Glutamatergic neuron (in vitro differentiated cells): ENCODE results near the gene WWTR1. TPM values are rescaled to one million over a fixed set of nuclear protein-coding genes. Genes with fewer than 3 reads are reported as not detected.

ENCODE experiments used
- DNase-seq: peaks from one replicate; pipeline ENCODE4 v3.0.0; 2022
- H3K27ac Mint-ChIP-seq: one replicate; pipeline ENCODE4 v1.8.0; 2020; ENCODE audit warnings: mild to moderate bottlenecking, mixed read lengths, inconsistent platforms; ENCODE audit not compliant: unreplicated experiment
- H3K27me3 Mint-ChIP-seq: one replicate; pipeline ENCODE4 v1.8.0; 2020; ENCODE audit warnings: mild to moderate bottlenecking, moderate library complexity, mixed read lengths, inconsistent platforms; ENCODE audit not compliant: unreplicated experiment
- H3K36me3 Mint-ChIP-seq: one replicate; pipeline ENCODE4 v1.8.0; 2020; ENCODE audit warnings: mild to moderate bottlenecking, mixed read lengths, inconsistent platforms; ENCODE audit not compliant: unreplicated experiment
- H3K4me1 Mint-ChIP-seq: one replicate; pipeline ENCODE4 v1.8.0; 2020; ENCODE audit warnings: mild to moderate bottlenecking, low read depth, mixed read lengths, inconsistent platforms; ENCODE audit not compliant: unreplicated experiment
- H3K4me3 Mint-ChIP-seq: one replicate; pipeline ENCODE4 v1.8.0; 2020; ENCODE audit warnings: mild to moderate bottlenecking, mixed read lengths, inconsistent platforms; ENCODE audit not compliant: unreplicated experiment
- H3K9me3 Mint-ChIP-seq: one replicate; pipeline ENCODE4 v1.8.0; 2020; ENCODE audit warnings: mild to moderate bottlenecking, moderate library complexity, mixed read lengths, inconsistent platforms; ENCODE audit not compliant: unreplicated experiment
- total RNA-seq: library from RNA; stranded (reverse); fragmentation: NEBNext Ultra II Directional; extraction: Animal tissue kit (Norgen Biotek cat#: 25700); gene quantifications from one replicate; pipeline ENCODE4 v1.2.1, GENCODE V29; 2021; ENCODE audit not compliant: unreplicated experiment
- TF ChIP-seq, protein P1 (sequence below): fragments of 200-600 bp; sonication (generic); IDR thresholded peaks from one replicate; pipeline ENCODE4 v1.5.0; 2021; ENCODE audit not compliant: partially characterized antibody, unreplicated experiment

WWTR1 gene
- total RNA-seq, 1 donor from 2014 or later: 2.3 TPM

DNA sequence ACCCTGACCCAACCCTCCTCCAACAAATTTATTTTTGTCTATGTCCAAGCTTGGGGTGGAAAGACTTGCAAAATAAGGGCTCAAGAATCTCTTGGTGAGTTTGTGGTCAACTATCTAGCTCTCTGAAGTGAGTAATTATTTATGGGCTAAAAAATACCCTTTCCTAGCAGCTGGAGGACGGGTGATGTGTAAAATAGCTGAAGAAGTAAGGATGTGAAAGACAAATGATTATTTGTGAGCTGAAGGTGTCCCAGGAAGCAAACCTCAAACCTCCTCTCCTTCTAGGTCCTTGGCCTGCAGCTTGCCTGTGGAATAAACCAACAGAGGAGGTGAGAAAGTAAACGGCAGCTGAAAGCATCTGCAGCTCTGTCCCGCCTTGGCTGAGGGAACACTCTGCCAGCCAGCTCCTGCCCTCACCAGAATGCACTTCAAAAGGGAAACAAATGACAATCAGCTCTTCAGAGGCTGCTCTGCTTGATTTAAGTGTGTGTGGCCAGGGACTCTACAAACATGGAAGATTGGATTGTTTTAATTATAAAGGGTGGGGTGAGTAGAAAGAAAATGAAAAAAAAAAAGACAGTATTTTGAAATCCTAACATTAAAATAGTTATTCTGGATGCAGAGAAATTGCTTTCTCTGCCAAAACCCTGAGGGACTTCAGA lies 123.0 kb downstream of the WWTR1 start:
- Mint-ChIP-seq H3K4me1 (peaks cover 25% of the 10 kb centered on the region), H3K27ac (peak overlapping the region; percentile 79), H3K4me3 (peak overlapping the region; percentile 32), H3K27me3 (peaks cover 4% of the 10 kb centered on the region), H3K36me3 (no peaks in the 10 kb centered on the region), H3K9me3 (no peaks in the 10 kb centered on the region)
- TF ChIP-seq, protein P1, sequence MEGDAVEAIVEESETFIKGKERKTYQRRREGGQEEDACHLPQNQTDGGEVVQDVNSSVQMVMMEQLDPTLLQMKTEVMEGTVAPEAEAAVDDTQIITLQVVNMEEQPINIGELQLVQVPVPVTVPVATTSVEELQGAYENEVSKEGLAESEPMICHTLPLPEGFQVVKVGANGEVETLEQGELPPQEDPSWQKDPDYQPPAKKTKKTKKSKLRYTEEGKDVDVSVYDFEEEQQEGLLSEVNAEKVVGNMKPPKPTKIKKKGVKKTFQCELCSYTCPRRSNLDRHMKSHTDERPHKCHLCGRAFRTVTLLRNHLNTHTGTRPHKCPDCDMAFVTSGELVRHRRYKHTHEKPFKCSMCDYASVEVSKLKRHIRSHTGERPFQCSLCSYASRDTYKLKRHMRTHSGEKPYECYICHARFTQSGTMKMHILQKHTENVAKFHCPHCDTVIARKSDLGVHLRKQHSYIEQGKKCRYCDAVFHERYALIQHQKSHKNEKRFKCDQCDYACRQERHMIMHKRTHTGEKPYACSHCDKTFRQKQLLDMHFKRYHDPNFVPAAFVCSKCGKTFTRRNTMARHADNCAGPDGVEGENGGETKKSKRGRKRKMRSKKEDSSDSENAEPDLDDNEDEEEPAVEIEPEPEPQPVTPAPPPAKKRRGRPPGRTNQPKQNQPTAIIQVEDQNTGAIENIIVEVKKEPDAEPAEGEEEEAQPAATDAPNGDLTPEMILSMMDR: no peak
- DNase-seq: peak; percentile 28

DNA sequence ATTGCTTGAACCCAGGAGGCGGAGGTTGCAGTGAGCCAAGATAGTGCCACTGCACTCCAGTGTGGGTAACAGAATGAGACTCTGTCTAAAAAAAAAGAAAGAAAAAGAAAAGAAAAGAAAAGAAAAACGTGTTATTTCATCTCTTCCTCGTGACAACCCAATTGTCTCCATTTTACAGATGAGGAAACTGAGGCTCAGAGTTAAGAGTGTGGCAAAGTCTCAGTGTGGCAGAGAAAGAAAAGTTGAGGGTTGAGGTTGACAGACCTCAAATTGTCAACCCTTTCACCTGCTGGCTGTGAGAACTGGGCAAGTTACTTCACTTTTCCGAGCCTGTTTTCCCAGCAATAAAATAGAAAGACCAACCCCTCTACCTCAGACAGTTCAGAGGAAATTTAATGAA lies 123.7 kb downstream of the WWTR1 start:
- no peak overlapping the region for H3K4me3 Mint-ChIP-seq
- peaks cover 4% of the 10 kb centered on the region for H3K27me3 Mint-ChIP-seq
- no peak overlapping the region for H3K27ac Mint-ChIP-seq
- TF ChIP-seq, protein P1: no peak
- H3K36me3 Mint-ChIP-seq: no peaks in the 10 kb centered on the region
- no peak for DNase-seq
- H3K4me1 Mint-ChIP-seq: peaks cover 25% of the 10 kb centered on the region
- H3K9me3 Mint-ChIP-seq: no peaks in the 10 kb centered on the region

DNA sequence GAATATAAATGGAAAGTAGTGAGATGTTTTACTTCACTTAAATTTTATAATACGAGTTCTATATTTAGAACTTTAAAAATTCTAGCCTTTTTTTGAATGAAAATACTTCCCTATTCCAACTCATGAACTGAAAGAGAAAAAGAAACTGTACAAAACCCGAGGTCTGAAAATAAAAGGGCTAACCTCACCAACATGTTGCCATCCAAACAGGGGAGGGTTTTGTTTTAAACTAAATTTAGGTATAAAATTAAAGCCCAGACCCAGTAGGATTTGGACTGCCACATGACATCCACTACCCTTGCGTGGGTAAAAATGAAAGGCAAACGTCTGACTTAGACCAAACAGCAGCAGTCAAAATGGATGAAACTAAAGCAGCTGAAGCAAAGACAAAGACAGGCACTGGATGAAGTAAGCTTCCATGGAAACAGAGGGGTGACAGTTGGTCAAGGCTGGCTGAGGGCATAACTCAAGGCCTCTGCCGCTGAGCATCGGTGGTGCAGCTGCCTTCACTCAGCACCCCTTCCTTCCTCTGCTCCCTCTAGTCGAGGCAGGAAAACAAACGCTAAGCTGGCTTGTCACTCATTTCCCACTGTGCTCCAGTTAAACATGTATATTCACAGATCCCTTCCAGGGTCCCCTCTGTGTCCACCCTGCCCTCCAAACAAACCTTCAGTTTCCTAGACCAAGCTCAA lies 125.2 kb downstream of the WWTR1 start:
- TF ChIP-seq, protein P1: no peak
- H3K36me3 Mint-ChIP-seq: no peaks in the 10 kb centered on the region
- peaks cover 4% of the 10 kb centered on the region for H3K27me3 Mint-ChIP-seq
- no peaks in the 10 kb centered on the region for H3K9me3 Mint-ChIP-seq
- H3K4me3 Mint-ChIP-seq: no peak overlapping the region
- peak; percentile 28 for DNase-seq
- H3K27ac Mint-ChIP-seq: peak overlapping the region; percentile 59
- peaks cover 24% of the 10 kb centered on the region for H3K4me1 Mint-ChIP-seq

DNA sequence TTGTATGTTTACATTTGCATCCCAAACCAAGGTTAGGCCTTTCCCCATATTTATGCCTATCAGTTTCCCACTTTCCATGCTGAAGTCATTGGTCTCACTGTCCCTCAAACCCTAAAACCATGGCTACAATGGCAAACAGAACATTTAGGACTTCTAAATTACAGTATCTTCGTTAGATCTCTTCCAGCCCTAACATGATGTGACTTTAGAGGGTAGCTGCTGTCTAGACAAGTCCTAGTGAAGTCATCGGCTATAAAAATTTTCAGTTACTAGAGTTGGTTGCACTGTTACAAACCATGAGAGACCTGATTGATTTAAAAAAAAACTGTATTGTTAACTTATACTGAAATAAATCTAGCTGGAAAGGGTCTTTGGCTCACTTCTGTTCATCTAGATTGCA lies 128.7 kb downstream of the WWTR1 start:
- H3K4me3 Mint-ChIP-seq: no peak overlapping the region
- DNase-seq: no peak
- peaks cover 8% of the 10 kb centered on the region for H3K4me1 Mint-ChIP-seq
- peaks cover 4% of the 10 kb centered on the region for H3K27me3 Mint-ChIP-seq
- no peak overlapping the region for H3K27ac Mint-ChIP-seq
- no peaks in the 10 kb centered on the region for H3K36me3 Mint-ChIP-seq
- TF ChIP-seq, protein P1: no peak
- no peaks in the 10 kb centered on the region for H3K9me3 Mint-ChIP-seq

DNA sequence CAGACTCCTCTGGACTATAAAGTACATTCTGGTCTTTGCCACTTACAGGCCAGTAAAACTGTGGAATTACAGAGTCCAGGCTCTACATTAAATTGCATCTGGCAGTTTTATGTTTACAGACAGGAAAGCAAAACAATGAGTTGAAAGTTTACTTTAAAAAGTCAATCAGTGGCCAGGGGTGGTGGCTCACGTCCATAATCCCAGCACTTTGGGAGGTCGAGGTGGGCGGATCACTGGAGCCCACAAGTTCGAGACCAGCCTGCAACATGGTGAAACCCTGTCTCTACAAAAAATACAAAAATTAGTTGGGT lies 129.5 kb downstream of the WWTR1 start:
- TF ChIP-seq, protein P1: no peak
- H3K4me1 Mint-ChIP-seq: peaks cover 8% of the 10 kb centered on the region

More for the DNA sequence above, 129.5 kb downstream of the WWTR1 start:
- DNase-seq: no peak
- Mint-ChIP-seq H3K27ac (no peak overlapping the region), H3K4me3 (no peak overlapping the region), H3K9me3 (no peaks in the 10 kb centered on the region), H3K27me3 (peaks cover 4% of the 10 kb centered on the region), H3K36me3 (no peaks in the 10 kb centered on the region)
